Astrocyte (in vitro differentiated cells and primary cell): ENCODE data around the gene SLC44A3.

Source experiments
- EZH2 ChIP-seq: IDR thresholded peaks from 2 replicates; pipeline ENCODE4 v1.6.1; 2012; ENCODE audit warnings: mild to moderate bottlenecking, low read length, inconsistent platforms; ENCODE audit not compliant: insufficient read depth
- TF ChIP-seq, protein P1 (sequence below): IDR thresholded peaks from 2 replicates; pipeline ENCODE4 v1.5.1; 2011; ENCODE audit warnings: low read depth, mild to moderate bottlenecking, inconsistent platforms, low read length, moderate library complexity; ENCODE audit not compliant: insufficient read depth

DNA sequence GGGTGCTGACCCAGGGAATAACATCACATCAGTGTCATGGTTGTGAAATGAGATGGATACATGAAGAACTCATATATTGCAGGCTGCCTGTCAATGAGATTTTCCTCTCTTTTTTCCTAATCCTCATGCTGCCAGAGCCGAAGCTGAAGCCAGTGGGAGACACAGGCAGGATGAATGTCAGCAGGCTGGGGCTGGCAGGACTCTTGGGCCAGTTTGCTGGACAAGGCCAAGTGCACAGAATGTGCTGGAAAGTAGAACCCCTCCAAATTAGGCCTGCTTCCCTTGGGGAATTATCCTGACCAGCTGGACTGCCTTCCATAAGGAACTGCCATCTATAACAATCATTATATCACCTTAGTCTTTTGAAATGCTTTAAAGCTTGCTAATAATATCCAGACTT is 31.4 kb downstream of the SLC44A3 start:
- TF ChIP-seq, protein P1, sequence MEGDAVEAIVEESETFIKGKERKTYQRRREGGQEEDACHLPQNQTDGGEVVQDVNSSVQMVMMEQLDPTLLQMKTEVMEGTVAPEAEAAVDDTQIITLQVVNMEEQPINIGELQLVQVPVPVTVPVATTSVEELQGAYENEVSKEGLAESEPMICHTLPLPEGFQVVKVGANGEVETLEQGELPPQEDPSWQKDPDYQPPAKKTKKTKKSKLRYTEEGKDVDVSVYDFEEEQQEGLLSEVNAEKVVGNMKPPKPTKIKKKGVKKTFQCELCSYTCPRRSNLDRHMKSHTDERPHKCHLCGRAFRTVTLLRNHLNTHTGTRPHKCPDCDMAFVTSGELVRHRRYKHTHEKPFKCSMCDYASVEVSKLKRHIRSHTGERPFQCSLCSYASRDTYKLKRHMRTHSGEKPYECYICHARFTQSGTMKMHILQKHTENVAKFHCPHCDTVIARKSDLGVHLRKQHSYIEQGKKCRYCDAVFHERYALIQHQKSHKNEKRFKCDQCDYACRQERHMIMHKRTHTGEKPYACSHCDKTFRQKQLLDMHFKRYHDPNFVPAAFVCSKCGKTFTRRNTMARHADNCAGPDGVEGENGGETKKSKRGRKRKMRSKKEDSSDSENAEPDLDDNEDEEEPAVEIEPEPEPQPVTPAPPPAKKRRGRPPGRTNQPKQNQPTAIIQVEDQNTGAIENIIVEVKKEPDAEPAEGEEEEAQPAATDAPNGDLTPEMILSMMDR = no peak
- no peak for TF ChIP-seq EZH2
